Lower leg skin (tissue), 4 donors: ENCODE results near the gene OASL. TPM values are rescaled to one million over a fixed set of nuclear protein-coding genes. Genes with fewer than 3 reads are reported as not detected.

Source experiments
- DNase-seq, 2 donors: peaks; one replicate each; pipeline ENCODE4 v3.0.0-alpha.2; 2019; ENCODE audit warnings: low spot score in 2 of 2
- H3K4me3 ChIP-seq: fragments of 200-600 bp; sonication (generic); 2 replicates; pipeline ENCODE4 v1.5.1; 2017; ENCODE audit warnings: mild to moderate bottlenecking, low read depth; ENCODE audit not compliant: poor library complexity, severe bottlenecking
- CTCF ChIP-seq, 3 donors: fragments of 450-650 bp; IDR thresholded peaks; one replicate each; pipeline ENCODE4 v1.5.1; 2016; ENCODE audit warnings: antibody characterized with exemption in 3 of 3, mild to moderate bottlenecking in 3 of 3, moderate library complexity in 2 of 3
- POLR2A ChIP-seq, 2 donors: fragments of 450-650 bp; IDR thresholded peaks; one replicate each; pipeline ENCODE4 v1.6.1; 2016 to 2017; ENCODE audit warnings: antibody characterized with exemption in 2 of 2, mild to moderate bottlenecking in 1 of 2, moderate library complexity in 1 of 2
- WGBS, 2 donors: methylation state at CpG; one replicate each; pipeline ENCODE4 v1.1.5; 2018; 5-methylcytosine and 5-hydroxymethylcytosine counted together
- intact Hi-C: fragments of 100-400 bp; cut with DNase I; formaldehyde crosslinking; loops from one replicate; pipeline ENCODE4 v1.15.0; 2023; ENCODE audit warnings: low total_unique reads
- total RNA-seq, 4 donors: library from RNA; depleted of rRNA; stranded (reverse); fragments of >200 nt; gene quantifications; one replicate each; pipeline ENCODE4 v1.1.0, GENCODE V29; 2016

OASL gene
- total RNA-seq, 4 donors from 2014 or later: 0.25 to 0.39 TPM; not detected in 2

- intact Hi-C loops: loop anchor here (5.0 kb wide), 1 partner anchor 326 kb away; no protein-coding TSS in a partner anchor
Observed at GRCh38 chr12:120972870-120973543, 66.0 kb downstream of the OASL start.

GRCh38 chr12:120971299-120972180, 67.5 kb downstream of the OASL start:
- DNase-seq: peak in 1 of 2 donors; percentile 40
- WGBS, 2 donors: 41 to 42% methylated on average over 13 of the region's 13 CpGs
- TF ChIP-seq POLR2A (IDR thresholded peaks at IDR 0.05): no peak
- TF ChIP-seq CTCF (IDR thresholded peaks at IDR 0.05): no peak
- H3K4me3 ChIP-seq: no peak overlapping the region
- intact Hi-C loops: loop anchor here (5.0 kb wide), 1 partner anchor 324 kb away; no protein-coding TSS in a partner anchor

More at GRCh38 chr12:120972870-120973543, 66.0 kb downstream of the OASL start:
- no peak for DNase-seq
- no peak overlapping the region for H3K4me3 ChIP-seq
- WGBS, 2 donors: 55 to 64% methylated on average over 10 of the region's 10 CpGs
- TF ChIP-seq POLR2A (IDR thresholded peaks at IDR 0.05) (no peak), CTCF (IDR thresholded peaks at IDR 0.05) (no peak)

GRCh38 chr12:120970310-120970709, 68.7 kb downstream of the OASL start:
- DNase-seq: no peak
- WGBS, 2 donors: 73 to 80% methylated on average over 3 of the region's 3 CpGs
- no peak overlapping the region for H3K4me3 ChIP-seq
- TF ChIP-seq POLR2A (IDR thresholded peaks at IDR 0.05): no peak
- no peak for TF ChIP-seq CTCF (IDR thresholded peaks at IDR 0.05)
- intact Hi-C loops: loop anchor here (5.0 kb wide), 1 partner anchor 323 kb away; no protein-coding TSS in a partner anchor

Other genes starting within 250 kb of the OASL start
- gene SPPL3, start 134.9 kb downstream of the OASL start, total RNA-seq: 10 to 100 TPM; 47.3 to 59.0 (median 52.4) TPM
- under 1 TPM in 2 of 4 donors, not detected in 2; 0.10 to 0.23 TPM for gene HNF1A, start 60.7 kb downstream of the OASL start, total RNA-seq
- gene C12orf43, start 22.8 kb downstream of the OASL start, total RNA-seq: 1 to 10 TPM; 4.3 to 8.9 (median 6.1) TPM
- 10 to 100 TPM in 3 of 4 donors, 1 to 10 TPM in 1; 9.8 to 38.6 (median 24.4) TPM for gene P2RX7, start 93.6 kb upstream of the OASL start, total RNA-seq
- gene P2RX4, start 170.9 kb upstream of the OASL start, total RNA-seq: 10 to 100 TPM; 19.4 to 38.0 (median 24.2) TPM